Measurements from ENCODE around the gene GDAP1L1. TPM values are rescaled to one million over a fixed set of nuclear protein-coding genes. Genes with fewer than 3 reads are reported as not detected.

The GDAP1L1 gene
- polyA plus RNA-seq, 2 of the 4 experiments (the other 2 are of a cell fraction): 0.06 to 0.13 TPM

DNA sequence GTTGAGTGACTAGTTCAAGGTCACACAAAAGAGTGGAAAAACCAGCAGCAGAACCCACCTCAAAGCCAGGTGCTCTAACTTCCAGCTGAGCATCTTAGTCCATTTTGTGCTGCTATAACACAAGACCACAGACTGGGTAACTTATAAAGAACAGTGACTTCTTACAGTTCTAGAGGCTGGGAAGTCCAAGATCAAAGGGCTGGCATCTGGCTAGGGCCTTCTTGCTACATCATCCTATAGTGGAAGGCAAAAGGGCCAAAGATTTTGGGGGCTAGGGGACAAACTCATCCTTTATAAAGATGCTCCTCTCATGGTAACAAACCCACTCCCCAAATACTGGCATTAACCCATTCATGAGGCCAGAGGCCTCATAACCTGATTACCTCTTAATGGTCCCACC, 54.2 kb downstream of the GDAP1L1 start:
- ChIA-PET POLR2A (no interaction called here), CTCF (interaction anchor here (0.6 to 4.2 kb wide), 5 partner anchors 8 to 88 kb away, joined by 3 to 42 read pairs (median 6); partner anchors contain the start of gene FITM2)
- H3K4me3 ChIP-seq: no peak overlapping the region
- H3K9me3 ChIP-seq: no peaks in the 10 kb centered on the region
- no peak for ATAC-seq
- peaks cover 14% of the 10 kb centered on the region; the same call in 2 of the 3 replicates for H3K4me1 ChIP-seq
- TF ChIP-seq HOXB13 (CRISPR knock-in tag; IDR thresholded peaks at IDR 0.05; ENCODE audit: low read depth) (no peak), CEBPB (IDR thresholded peaks at IDR 0.05) (no peak), BCL3 (IDR thresholded peaks at IDR 0.05) (no peak), HEYL (CRISPR knock-in tag; IDR thresholded peaks at IDR 0.05) (no peak), RAD21 (conservative IDR thresholded peaks at IDR 0.05 in 1 of 2, IDR thresholded peaks at IDR 0.05 in 1 of 2) (no peak), HOXB5 (CRISPR knock-in tag; IDR thresholded peaks at IDR 0.05) (no peak), ESRRA (IDR thresholded peaks at IDR 0.05; ENCODE audit: borderline replicate concordance, low read length) (no peak)
- TF ChIP-seq, protein P1, sequence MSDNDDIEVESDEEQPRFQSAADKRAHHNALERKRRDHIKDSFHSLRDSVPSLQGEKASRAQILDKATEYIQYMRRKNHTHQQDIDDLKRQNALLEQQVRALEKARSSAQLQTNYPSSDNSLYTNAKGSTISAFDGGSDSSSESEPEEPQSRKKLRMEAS (IDR thresholded peaks at IDR 0.05): no peak
- DNase-seq (ENCODE audit: low read depth in 1 of 2, low spot score in 1 of 2): no peak
- H3K27ac ChIP-seq: no peak overlapping the region; a peak in 1 of 6 replicates
- FAIRE-seq: no peak
- no peak overlapping the region for H3K4me2 ChIP-seq

DNA sequence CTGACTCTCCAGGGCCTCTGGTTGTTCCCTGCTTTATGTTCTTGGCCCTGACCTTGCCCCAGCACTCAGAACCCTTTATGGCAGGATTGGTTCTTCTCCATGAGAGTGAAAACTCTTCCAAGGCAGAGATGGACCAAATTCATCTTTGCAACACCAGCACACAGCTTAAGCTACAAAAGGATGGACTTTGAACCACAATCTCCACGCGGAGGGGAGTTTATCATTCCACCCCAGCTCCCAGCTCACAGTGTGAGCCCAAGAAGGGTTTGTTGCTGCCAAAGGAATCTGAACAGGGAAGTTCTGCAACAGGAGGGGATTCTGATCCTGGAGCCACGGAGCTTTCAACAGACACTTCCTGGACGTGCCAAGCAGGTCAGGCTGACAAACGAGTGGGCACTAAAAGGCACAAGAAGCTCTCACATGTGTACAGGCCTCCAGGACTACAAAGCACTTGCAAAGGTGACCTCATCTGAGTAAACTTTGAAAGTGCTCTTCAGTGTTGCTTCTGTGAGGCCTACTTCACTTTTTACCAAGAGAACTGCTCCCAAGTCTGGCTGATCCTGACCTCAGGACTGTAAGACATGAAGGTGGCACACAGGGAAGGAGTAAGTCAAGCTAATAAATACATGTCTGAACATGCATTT, 55.0 kb downstream of the GDAP1L1 start:
- Histone ChIP-seq H3K4me3 (no peak overlapping the region), H3K27ac (peak overlapping the region; percentile 4 to 63; a peak in 5 of 6 replicates), H3K9me3 (no peaks in the 10 kb centered on the region), H3K4me2 (peak overlapping the region; percentile 32), H3K4me1 (peaks cover 14% of the 10 kb centered on the region; the same call in 2 of the 3 replicates)
- ATAC-seq (peak; percentile 24 to 72; a peak in 4 of 6 replicates), DNase-seq (ENCODE audit: low read depth in 1 of 2, low spot score in 1 of 2) (peak in 1 of 2 experiments; percentile 54), FAIRE-seq (no peak)
- CTCF ChIA-PET: interaction anchor here (0.9 to 4.2 kb wide), 4 partner anchors 9 to 85 kb away, joined by 3 to 42 read pairs (median 6); partner anchors contain the start of gene FITM2
- WGBS (ENCODE audit: missing lambda C conversion rate): 20% methylated on average over 2 of the region's 5 CpGs
- TF ChIP-seq HEYL (CRISPR knock-in tag; IDR thresholded peaks at IDR 0.05): no peak
- TF ChIP-seq E2F6 (IDR thresholded peaks at IDR 0.05; ENCODE audit: borderline replicate concordance, low read depth): no peak
- TF ChIP-seq, protein P2, sequence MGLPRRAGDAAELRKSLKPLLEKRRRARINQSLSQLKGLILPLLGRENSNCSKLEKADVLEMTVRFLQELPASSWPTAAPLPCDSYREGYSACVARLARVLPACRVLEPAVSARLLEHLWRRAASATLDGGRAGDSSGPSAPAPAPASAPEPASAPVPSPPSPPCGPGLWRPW (IDR thresholded peaks at IDR 0.05): no peak
- TF ChIP-seq ZC3H11A (IDR thresholded peaks at IDR 0.05): no peak
- TF ChIP-seq POLR2AphosphoS2 (conservative IDR thresholded peaks at IDR 0.05; ENCODE audit: low read length): no peak
- TF ChIP-seq EHF (CRISPR knock-in tag; IDR thresholded peaks at IDR 0.05): no peak
- TF ChIP-seq, protein P3, sequence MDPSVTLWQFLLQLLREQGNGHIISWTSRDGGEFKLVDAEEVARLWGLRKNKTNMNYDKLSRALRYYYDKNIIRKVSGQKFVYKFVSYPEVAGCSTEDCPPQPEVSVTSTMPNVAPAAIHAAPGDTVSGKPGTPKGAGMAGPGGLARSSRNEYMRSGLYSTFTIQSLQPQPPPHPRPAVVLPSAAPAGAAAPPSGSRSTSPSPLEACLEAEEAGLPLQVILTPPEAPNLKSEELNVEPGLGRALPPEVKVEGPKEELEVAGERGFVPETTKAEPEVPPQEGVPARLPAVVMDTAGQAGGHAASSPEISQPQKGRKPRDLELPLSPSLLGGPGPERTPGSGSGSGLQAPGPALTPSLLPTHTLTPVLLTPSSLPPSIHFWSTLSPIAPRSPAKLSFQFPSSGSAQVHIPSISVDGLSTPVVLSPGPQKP (IDR thresholded peaks at IDR 0.05; ENCODE audit: low read depth, low read length): no peak
- no peak for TF ChIP-seq CHD4 (IDR thresholded peaks at IDR 0.05; ENCODE audit: borderline replicate concordance)
- no peak for TF ChIP-seq ZNF302 (CRISPR knock-in tag; IDR thresholded peaks at IDR 0.05)
- TF ChIP-seq FOSB (CRISPR knock-in tag; IDR thresholded peaks at IDR 0.05): no peak
- TF ChIP-seq ESRRA (IDR thresholded peaks at IDR 0.05; ENCODE audit: borderline replicate concordance, low read length): no peak
- TF ChIP-seq TP53 (CRISPR knock-in tag; IDR thresholded peaks at IDR 0.05): no peak
- TF ChIP-seq, protein P4, sequence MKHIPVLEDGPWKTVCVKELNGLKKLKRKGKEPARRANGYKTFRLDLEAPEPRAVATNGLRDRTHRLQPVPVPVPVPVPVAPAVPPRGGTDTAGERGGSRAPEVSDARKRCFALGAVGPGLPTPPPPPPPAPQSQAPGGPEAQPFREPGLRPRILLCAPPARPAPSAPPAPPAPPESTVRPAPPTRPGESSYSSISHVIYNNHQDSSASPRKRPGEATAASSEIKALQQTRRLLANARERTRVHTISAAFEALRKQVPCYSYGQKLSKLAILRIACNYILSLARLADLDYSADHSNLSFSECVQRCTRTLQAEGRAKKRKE (CRISPR knock-in tag; IDR thresholded peaks at IDR 0.05; ENCODE audit: low read depth): no peak
- no peak for TF ChIP-seq FOXS1 (CRISPR knock-in tag; IDR thresholded peaks at IDR 0.05)
- no peak for TF ChIP-seq ZSCAN20 (CRISPR knock-in tag; IDR thresholded peaks at IDR 0.05)
- POLR2A ChIA-PET: no interaction called here
